DOHH2 (cell line): ENCODE results near the gene SLC17A4.

Experiments
- H3F3A ChIP-seq: fragments of 200-600 bp; sonication (generic), shearing (Covaris generic); 2 replicates; pipeline ENCODE4 v1.6.0; 2016; ENCODE audit warnings: antibody characterized with exemption, mild to moderate bottlenecking; ENCODE audit not compliant: control insufficient read depth, insufficient read depth
- H3K27ac ChIP-seq: fragments of 200-600 bp; sonication (generic); 2 replicates; pipeline ENCODE4 v1.5.1; 2014; ENCODE audit warnings: low read depth, mild to moderate bottlenecking, low read length, moderate library complexity
- H3K27me3 ChIP-seq: fragments of 200-600 bp; sonication (generic); 2 replicates; pipeline ENCODE4 v1.6.1; 2014; ENCODE audit warnings: mild to moderate bottlenecking, low read length, mixed read lengths; ENCODE audit not compliant: control insufficient read depth
- H3K36me3 ChIP-seq: fragments of 200-600 bp; sonication (generic); 2 replicates; pipeline ENCODE4 v1.6.1; 2014; ENCODE audit warnings: mild to moderate bottlenecking, low read length, moderate library complexity, mixed read lengths; ENCODE audit not compliant: control insufficient read depth
- H3K4me1 ChIP-seq: fragments of 200-600 bp; sonication (generic); 2 replicates; pipeline ENCODE4 v1.6.1; 2014; ENCODE audit warnings: mild to moderate bottlenecking, low read length, mixed read lengths; ENCODE audit not compliant: control insufficient read depth
- H3K4me2 ChIP-seq: fragments of 200-600 bp; sonication (generic); 2 replicates; pipeline ENCODE4 v1.6.0; 2014; ENCODE audit warnings: mild to moderate bottlenecking, low read length, moderate library complexity
- H3K4me3 ChIP-seq: fragments of 200-600 bp; sonication (generic); 2 replicates; pipeline ENCODE4 v1.5.1; 2014; ENCODE audit warnings: mild to moderate bottlenecking, low read length, mixed read lengths
- H3K79me2 ChIP-seq: fragments of 200-600 bp; sonication (generic); 2 replicates; pipeline ENCODE4 v1.6.1; 2014; ENCODE audit warnings: mild to moderate bottlenecking, low read length, mixed read lengths; ENCODE audit not compliant: control insufficient read depth
- H3K9me2 ChIP-seq: fragments of 200-600 bp; sonication (generic); replicated peaks from 2 replicates; pipeline ENCODE4 v1.6.1; 2014; ENCODE audit warnings: mild to moderate bottlenecking, low read length, mixed read lengths; ENCODE audit not compliant: control insufficient read depth
- H3K9me3 ChIP-seq: fragments of 200-600 bp; sonication (generic); 2 replicates; pipeline ENCODE4 v1.6.1; 2014; ENCODE audit warnings: antibody characterized with exemption, low read length, mixed read lengths; ENCODE audit not compliant: control insufficient read depth, insufficient read depth
- H4K20me1 ChIP-seq: fragments of 200-600 bp; sonication (generic); 2 replicates; pipeline ENCODE4 v1.6.0; 2014; ENCODE audit warnings: low read depth, mild to moderate bottlenecking, antibody characterized with exemption, low read length, moderate library complexity; ENCODE audit not compliant: control insufficient read depth, insufficient read depth
- EZH2phosphoT487 ChIP-seq: fragments of 200-600 bp; sonication (generic); IDR thresholded peaks from 2 replicates; pipeline ENCODE4 v1.6.1; 2017; ENCODE audit warnings: borderline replicate concordance, mild to moderate bottlenecking, antibody characterized with exemption, low read length, moderate library complexity, mixed read lengths
- TF ChIP-seq, protein P1 (sequence below): fragments of 200-600 bp; sonication (generic); IDR thresholded peaks from one replicate; pipeline ENCODE4 v1.5.1; 2014; ENCODE audit warnings: antibody characterized with exemption, mild to moderate bottlenecking, low read depth, low read length; ENCODE audit not compliant: poor library complexity, severe bottlenecking

SLC17A4 gene

DNA sequence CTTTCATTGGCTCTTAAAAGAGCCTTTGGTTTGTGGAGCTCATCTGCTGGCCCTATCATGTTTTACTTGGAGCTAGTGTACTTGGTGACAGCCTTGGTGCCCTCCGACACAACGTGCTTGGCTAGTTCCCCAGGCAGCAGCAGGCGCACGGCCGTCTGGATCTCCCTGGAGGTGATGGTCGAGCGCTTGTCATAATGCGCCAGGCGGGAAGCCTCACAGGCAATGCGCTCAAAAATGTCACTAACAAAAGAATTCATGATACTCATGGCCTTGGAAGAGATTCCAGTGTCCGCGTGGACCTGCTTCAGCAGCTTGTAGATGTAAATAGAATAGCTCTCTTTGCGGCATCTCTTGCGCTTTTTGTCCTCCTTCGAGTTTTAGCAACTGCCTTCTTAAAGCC lies 22.8 kb upstream of the SLC17A4 start:
- no peaks in the 10 kb centered on the region for H3F3A ChIP-seq
- no peaks in the 10 kb centered on the region for H4K20me1 ChIP-seq
- no peak overlapping the region for H3K27ac ChIP-seq
- no peak overlapping the region for H3K4me2 ChIP-seq
- H3K9me3 ChIP-seq, result peaks cover 8% of the 10 kb centered on the region
- H3K4me1 ChIP-seq, result no peaks in the 10 kb centered on the region
- no peaks in the 10 kb centered on the region for H3K79me2 ChIP-seq
- H3K27me3 ChIP-seq, result peaks cover 9% of the 10 kb centered on the region
- H3K9me2 ChIP-seq, result no peaks in the 10 kb centered on the region
- no peaks in the 10 kb centered on the region for H3K36me3 ChIP-seq
- no peak for TF ChIP-seq EZH2phosphoT487
- TF ChIP-seq, protein P1, sequence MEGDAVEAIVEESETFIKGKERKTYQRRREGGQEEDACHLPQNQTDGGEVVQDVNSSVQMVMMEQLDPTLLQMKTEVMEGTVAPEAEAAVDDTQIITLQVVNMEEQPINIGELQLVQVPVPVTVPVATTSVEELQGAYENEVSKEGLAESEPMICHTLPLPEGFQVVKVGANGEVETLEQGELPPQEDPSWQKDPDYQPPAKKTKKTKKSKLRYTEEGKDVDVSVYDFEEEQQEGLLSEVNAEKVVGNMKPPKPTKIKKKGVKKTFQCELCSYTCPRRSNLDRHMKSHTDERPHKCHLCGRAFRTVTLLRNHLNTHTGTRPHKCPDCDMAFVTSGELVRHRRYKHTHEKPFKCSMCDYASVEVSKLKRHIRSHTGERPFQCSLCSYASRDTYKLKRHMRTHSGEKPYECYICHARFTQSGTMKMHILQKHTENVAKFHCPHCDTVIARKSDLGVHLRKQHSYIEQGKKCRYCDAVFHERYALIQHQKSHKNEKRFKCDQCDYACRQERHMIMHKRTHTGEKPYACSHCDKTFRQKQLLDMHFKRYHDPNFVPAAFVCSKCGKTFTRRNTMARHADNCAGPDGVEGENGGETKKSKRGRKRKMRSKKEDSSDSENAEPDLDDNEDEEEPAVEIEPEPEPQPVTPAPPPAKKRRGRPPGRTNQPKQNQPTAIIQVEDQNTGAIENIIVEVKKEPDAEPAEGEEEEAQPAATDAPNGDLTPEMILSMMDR, result no peak
- H3K4me3 ChIP-seq, result no peak overlapping the region

DNA sequence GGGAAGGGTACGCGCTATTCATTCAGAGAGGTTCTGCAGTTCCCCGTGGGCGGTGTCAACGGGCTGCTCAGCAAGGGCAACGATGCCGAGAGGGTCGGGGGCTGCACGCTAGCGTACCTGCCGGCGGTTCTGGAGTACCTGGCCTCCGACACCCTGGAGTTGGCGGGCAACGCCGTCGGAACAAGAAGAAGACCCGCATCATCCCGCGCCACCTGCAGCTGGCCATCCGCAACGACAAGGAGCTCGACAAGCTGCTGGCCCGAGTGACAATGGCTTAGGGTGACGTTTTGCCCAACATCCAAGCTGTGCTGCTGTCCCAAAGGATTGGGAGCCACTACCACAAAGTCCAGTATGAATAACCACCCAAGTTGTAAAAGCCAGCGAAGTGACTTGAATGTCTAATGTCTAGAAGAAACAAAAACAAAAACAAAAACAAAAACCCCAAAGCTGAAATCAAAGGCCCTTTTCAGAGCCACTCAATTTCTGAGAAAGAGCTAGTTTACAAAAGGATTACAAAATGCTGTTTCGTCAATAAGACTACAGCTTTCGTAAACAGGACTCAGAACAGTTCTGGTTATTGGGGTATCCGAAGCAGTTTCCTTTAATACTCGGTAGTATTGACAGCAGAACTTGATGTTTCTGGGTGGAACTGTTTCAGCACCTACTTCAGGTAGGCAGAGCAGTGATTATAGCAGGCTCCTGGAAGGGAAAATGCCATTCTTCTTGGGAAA lies 21.9 kb upstream of the SLC17A4 start:
- no peaks in the 10 kb centered on the region for H3K4me1 ChIP-seq
- H3K27ac ChIP-seq, result no peak overlapping the region
- no peaks in the 10 kb centered on the region for H3K36me3 ChIP-seq
- H3K4me3 ChIP-seq, result no peak overlapping the region
- peaks cover 13% of the 10 kb centered on the region for H3K9me3 ChIP-seq
- no peaks in the 10 kb centered on the region for H3K79me2 ChIP-seq
- H3F3A ChIP-seq, result no peaks in the 10 kb centered on the region
- TF ChIP-seq EZH2phosphoT487, result no peak
- TF ChIP-seq, protein P1, result no peak
- H3K27me3 ChIP-seq, result peaks cover 9% of the 10 kb centered on the region
- H4K20me1 ChIP-seq, result no peaks in the 10 kb centered on the region
- H3K9me2 ChIP-seq, result no peaks in the 10 kb centered on the region
- no peak overlapping the region for H3K4me2 ChIP-seq

DNA sequence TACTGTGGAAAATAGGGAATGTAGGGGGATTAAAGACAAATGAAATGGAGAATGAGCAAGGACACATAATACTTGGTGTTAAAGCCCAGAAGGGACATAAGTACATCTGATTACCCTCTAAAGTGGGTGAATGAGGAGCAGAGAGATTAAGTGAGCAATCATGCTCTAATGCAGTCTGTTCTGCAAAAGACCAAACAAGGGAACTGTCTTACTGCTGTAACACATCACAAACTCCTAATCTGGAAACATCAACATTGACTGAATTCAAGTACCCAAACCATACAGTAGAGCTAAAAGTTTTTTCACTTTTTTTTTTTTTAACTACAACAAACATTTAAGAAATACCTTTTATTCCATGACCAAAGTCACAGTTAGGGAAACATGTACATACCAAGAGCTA lies 19.3 kb upstream of the SLC17A4 start:
- Histone ChIP-seq H3K79me2 (no peaks in the 10 kb centered on the region), H3K4me1 (no peaks in the 10 kb centered on the region), H3K9me3 (peaks cover 13% of the 10 kb centered on the region), H3K27ac (no peak overlapping the region), H3K9me2 (no peaks in the 10 kb centered on the region), H4K20me1 (no peaks in the 10 kb centered on the region), H3F3A (no peaks in the 10 kb centered on the region), H3K36me3 (no peaks in the 10 kb centered on the region), H3K4me2 (no peak overlapping the region), H3K27me3 (peaks cover 7% of the 10 kb centered on the region), H3K4me3 (no peak overlapping the region)
- TF ChIP-seq EZH2phosphoT487, result no peak
- TF ChIP-seq, protein P1, result no peak
